ENCODE data around the gene PLIN3.
"Not testable (repeated sequence)": the region's sequence is repeated elsewhere in the genome, so short reads cannot be mapped to it uniquely, and the experiment has no call there.

Gene PLIN3

GRCh38 chr19:4904481-4904880 lies 37.0 kb upstream of the PLIN3 start:
- H3K27ac Mint-ChIP-seq, result no peak overlapping the region
- no peak for ATAC-seq
- H3K36me3 Mint-ChIP-seq, result peaks cover 6% of the 10 kb centered on the region
- peaks cover 18% of the 10 kb centered on the region for H3K4me1 Mint-ChIP-seq
- no peaks in the 10 kb centered on the region for H3K9me3 Mint-ChIP-seq
- no peak for DNase-seq (ENCODE audit: low spot score in 2 of 2)
- H3K4me3 Mint-ChIP-seq, result no peak overlapping the region

- peaks cover 6% of the 10 kb centered on the region for H3K36me3 Mint-ChIP-seq
- ATAC-seq (no peak), DNase-seq (ENCODE audit: low spot score in 2 of 2) (no peak)
- H3K4me3 Mint-ChIP-seq, result no peak within 1 kb of the TSS
- H3K27ac Mint-ChIP-seq, result peak within 1 kb of the TSS; percentile 43
- no peaks in the 10 kb centered on the region for H3K9me3 Mint-ChIP-seq
- peaks cover 7% of the 10 kb centered on the region for H3K4me1 Mint-ChIP-seq
Observed at GRCh38 chr19:4902796-4903195, 35.3 kb upstream of the PLIN3 start, which contains the start of gene ARRDC5. TSS of gene ARRDC5 (minus strand) at chr19:4902896. CDS start at chr19:4902825, 71 bp downstream.

DNA sequence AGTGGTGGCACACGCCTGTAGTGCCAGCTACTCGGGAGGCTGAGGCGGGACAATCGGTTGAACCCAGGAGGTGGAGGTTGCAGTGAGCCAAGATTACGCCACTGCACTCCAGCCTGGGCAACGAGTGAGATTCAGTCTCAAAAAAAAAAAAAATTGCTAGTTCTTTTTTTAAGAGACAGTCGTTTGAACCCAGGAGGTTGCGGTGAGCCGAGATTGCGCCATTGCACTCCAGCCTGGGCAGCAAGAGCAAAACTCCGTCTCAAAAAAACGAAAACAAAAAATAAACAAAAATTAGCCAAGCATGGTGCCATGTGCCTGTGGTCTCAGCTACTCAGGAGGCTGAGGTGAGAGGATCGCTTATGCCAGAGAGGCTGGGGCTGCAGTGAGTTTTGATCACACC lies 33.4 kb upstream of the PLIN3 start:
- H3K4me3 Mint-ChIP-seq; H3K36me3 Mint-ChIP-seq; H3K4me1 Mint-ChIP-seq; ATAC-seq; H3K9me3 Mint-ChIP-seq; DNase-seq (ENCODE audit: low spot score in 2 of 2); H3K27ac Mint-ChIP-seq: not testable (repeated sequence)

DNA sequence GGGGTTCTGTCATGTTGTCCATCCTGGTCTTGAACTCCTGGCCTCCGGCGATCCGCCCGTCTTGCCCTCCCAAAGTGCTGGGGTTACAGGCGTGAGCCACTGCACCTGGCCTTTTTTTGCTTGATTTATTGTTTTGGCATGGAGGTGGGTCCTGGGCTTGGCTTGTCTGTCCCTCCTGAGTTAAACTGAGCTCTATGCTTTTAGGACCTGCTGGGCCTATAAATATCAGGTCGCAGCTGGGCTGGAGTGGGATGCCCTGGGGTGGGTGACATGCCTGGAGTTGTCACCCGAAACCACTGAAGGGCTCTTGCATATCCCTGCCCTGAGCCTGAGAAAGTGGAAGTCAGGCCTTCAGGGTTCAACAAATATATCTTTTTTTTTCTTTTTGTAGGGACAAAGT lies 29.7 kb upstream of the PLIN3 start:
- H3K4me3 Mint-ChIP-seq, result no peak overlapping the region
- H3K36me3 Mint-ChIP-seq, result peaks cover 6% of the 10 kb centered on the region
- no peak for ATAC-seq
- H3K9me3 Mint-ChIP-seq, result no peaks in the 10 kb centered on the region
- H3K4me1 Mint-ChIP-seq, result no peaks in the 10 kb centered on the region
- DNase-seq (ENCODE audit: low spot score in 2 of 2), result no peak
- H3K27ac Mint-ChIP-seq, result no peak overlapping the region

GRCh38 chr19:4896372-4896771 lies 28.9 kb upstream of the PLIN3 start:
- DNase-seq (ENCODE audit: low spot score in 2 of 2), result no peak
- no peak overlapping the region for H3K4me3 Mint-ChIP-seq
- H3K36me3 Mint-ChIP-seq, result peaks cover 2% of the 10 kb centered on the region
- peak overlapping the region; percentile 63 for H3K27ac Mint-ChIP-seq
- H3K4me1 Mint-ChIP-seq, result no peaks in the 10 kb centered on the region
- no peaks in the 10 kb centered on the region for H3K9me3 Mint-ChIP-seq
- no peak for ATAC-seq

- H3K4me1 Mint-ChIP-seq; H3K36me3 Mint-ChIP-seq; DNase-seq (ENCODE audit: low spot score in 2 of 2); H3K27ac Mint-ChIP-seq; H3K9me3 Mint-ChIP-seq; ATAC-seq; H3K4me3 Mint-ChIP-seq: not testable (repeated sequence)
Observed at GRCh38 chr19:4892962-4893361, 25.5 kb upstream of the PLIN3 start.

GRCh38 chr19:4891066-4891465 lies 23.6 kb upstream of the PLIN3 start:
- no peaks in the 10 kb centered on the region for H3K9me3 Mint-ChIP-seq
- H3K36me3 Mint-ChIP-seq, result peaks cover 7% of the 10 kb centered on the region
- ATAC-seq (no peak), DNase-seq (ENCODE audit: low spot score in 2 of 2) (no peak)
- no peak overlapping the region for H3K27ac Mint-ChIP-seq
- no peak overlapping the region for H3K4me3 Mint-ChIP-seq
- no peaks in the 10 kb centered on the region for H3K4me1 Mint-ChIP-seq

- Mint-ChIP-seq H3K36me3 (peaks cover 7% of the 10 kb centered on the region), H3K4me1 (no peaks in the 10 kb centered on the region), H3K9me3 (no peaks in the 10 kb centered on the region), H3K27ac (no peak overlapping the region), H3K4me3 (no peak overlapping the region)
- ATAC-seq (no peak), DNase-seq (ENCODE audit: low spot score in 2 of 2) (no peak)
Observed at GRCh38 chr19:4889034-4889815, 21.8 kb upstream of the PLIN3 start.

- H3K27ac Mint-ChIP-seq; ATAC-seq; H3K9me3 Mint-ChIP-seq; DNase-seq (ENCODE audit: low spot score in 2 of 2); H3K4me1 Mint-ChIP-seq; H3K36me3 Mint-ChIP-seq; H3K4me3 Mint-ChIP-seq: not testable (repeated sequence)
Observed at GRCh38 chr19:4887803-4888202, 20.3 kb upstream of the PLIN3 start.

- H3K36me3 Mint-ChIP-seq; ATAC-seq; H3K4me1 Mint-ChIP-seq; DNase-seq (ENCODE audit: low spot score in 2 of 2); H3K27ac Mint-ChIP-seq; H3K4me3 Mint-ChIP-seq; H3K9me3 Mint-ChIP-seq: not testable (repeated sequence)
Observed at GRCh38 chr19:4884993-4885392, 17.5 kb upstream of the PLIN3 start.

DNA sequence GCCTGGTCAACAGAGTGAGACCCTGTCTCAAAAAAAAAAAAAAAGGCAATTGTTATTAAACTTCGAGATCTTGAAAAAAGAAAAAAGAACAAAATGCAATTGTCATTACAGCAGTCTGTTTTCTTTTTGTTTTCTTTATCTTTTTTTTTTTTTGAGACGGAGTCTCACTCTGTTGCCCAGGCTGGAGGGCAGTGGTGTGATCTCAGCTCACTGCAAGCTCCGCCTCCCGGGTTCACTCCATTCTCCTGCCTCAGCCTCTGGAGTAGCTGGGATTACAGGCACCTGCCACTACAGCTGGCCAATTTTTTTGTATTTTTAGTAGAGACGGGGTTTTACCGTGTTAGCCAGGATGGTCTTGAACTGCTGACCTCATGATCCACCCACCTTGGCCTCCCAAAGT lies 15.4 kb upstream of the PLIN3 start:
- H3K36me3 Mint-ChIP-seq; H3K27ac Mint-ChIP-seq; H3K4me3 Mint-ChIP-seq; H3K4me1 Mint-ChIP-seq; H3K9me3 Mint-ChIP-seq; ATAC-seq; DNase-seq (ENCODE audit: low spot score in 2 of 2): not testable (repeated sequence)

GRCh38 chr19:4879041-4879440 lies 11.6 kb upstream of the PLIN3 start:
- ATAC-seq (no peak), DNase-seq (ENCODE audit: low spot score in 2 of 2) (no peak)
- Mint-ChIP-seq H3K9me3 (no peaks in the 10 kb centered on the region), H3K4me1 (peaks cover 2% of the 10 kb centered on the region), H3K36me3 (no peaks in the 10 kb centered on the region), H3K27ac (no peak overlapping the region), H3K4me3 (no peak overlapping the region)

- H3K4me3 Mint-ChIP-seq, result no peak overlapping the region
- H3K27ac Mint-ChIP-seq, result no peak overlapping the region
- ATAC-seq (peak; percentile 19), DNase-seq (ENCODE audit: low spot score in 2 of 2) (no peak)
- no peaks in the 10 kb centered on the region for H3K36me3 Mint-ChIP-seq
- H3K9me3 Mint-ChIP-seq, result no peaks in the 10 kb centered on the region
- H3K4me1 Mint-ChIP-seq, result peaks cover 7% of the 10 kb centered on the region
Observed at GRCh38 chr19:4878491-4878968, 11.1 kb upstream of the PLIN3 start.

DNA sequence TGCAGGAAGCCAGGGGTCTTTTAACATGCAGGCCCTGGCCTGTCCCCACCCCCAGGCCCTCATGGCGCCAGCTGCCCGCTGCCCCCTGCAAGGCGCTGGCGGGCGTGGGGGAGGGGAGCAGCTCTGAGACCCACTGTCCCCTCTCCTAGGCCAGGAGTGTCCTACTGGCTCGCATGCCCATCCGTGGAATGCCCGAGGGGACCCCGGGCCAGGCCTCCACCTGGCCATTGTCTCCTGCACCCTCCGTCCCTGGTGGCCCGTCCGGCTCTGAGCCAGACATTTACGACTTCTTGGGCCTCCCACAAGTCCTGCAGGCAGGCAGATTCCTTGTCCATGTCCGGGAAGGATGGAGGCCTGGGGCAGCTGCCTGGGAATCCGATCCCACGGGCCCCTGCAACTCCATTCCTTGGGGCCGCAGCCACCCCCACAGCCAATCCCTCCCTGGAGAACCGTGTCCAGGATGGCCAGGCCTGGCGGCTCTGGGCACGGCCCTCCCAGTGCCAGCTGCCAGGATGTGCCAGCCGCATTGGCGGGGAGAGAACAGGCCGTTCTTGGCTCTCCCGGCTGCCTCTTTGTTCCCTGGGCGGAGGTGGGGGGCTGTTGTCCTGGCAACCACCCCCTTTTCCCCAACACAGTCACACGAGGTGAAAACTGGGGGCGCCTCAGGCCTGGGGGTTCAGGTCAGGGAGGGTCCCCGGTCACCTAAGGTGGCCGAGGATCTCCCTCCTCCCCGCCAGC lies 10.5 kb upstream of the PLIN3 start:
- H3K9me3 Mint-ChIP-seq, result no peaks in the 10 kb centered on the region
- ATAC-seq (no peak), DNase-seq (ENCODE audit: low spot score in 2 of 2) (no peak)
- H3K36me3 Mint-ChIP-seq, result no peaks in the 10 kb centered on the region
- peaks cover 7% of the 10 kb centered on the region for H3K4me1 Mint-ChIP-seq
- H3K4me3 Mint-ChIP-seq, result no peak overlapping the region
- H3K27ac Mint-ChIP-seq, result no peak overlapping the region

- Mint-ChIP-seq H3K4me3 (no peak overlapping the region), H3K9me3 (no peaks in the 10 kb centered on the region), H3K36me3 (no peaks in the 10 kb centered on the region), H3K4me1 (peaks cover 28% of the 10 kb centered on the region), H3K27ac (no peak overlapping the region)
- DNase-seq (ENCODE audit: low spot score in 2 of 2), result no peak
- no peak for ATAC-seq
Observed at GRCh38 chr19:4873930-4874329, 6.5 kb upstream of the PLIN3 start.

DNA sequence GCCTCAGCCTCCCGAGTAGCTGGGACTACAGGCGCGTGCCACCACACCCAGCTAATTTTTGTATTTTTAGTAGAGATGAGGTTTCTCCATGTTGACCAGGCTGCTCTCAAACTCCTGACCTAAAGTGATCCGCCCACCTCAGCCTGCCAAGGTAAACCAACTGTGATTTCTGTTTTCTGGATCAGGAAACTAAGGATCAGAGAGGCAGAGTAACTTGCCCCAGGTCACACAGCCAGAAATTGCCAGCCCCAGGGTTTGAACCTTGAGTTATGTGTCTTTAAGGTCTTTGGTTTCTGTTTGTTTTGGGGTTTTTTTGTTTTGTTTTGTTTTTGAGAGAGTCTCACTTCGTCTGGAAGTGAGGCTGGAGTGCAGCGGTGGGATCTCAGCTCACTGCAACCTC lies 4.2 kb upstream of the PLIN3 start:
- Mint-ChIP-seq H3K36me3 (no peaks in the 10 kb centered on the region), H3K27ac (no peak overlapping the region), H3K4me1 (peaks cover 40% of the 10 kb centered on the region), H3K9me3 (no peaks in the 10 kb centered on the region), H3K4me3 (no peak overlapping the region)
- ATAC-seq (no peak), DNase-seq (ENCODE audit: low spot score in 2 of 2) (no peak)

Data from stimulated activated effector memory CD8-positive, alpha-beta T cell treated with anti-CD3 and anti-CD28 coated beads, Interleukin-12 subunit alpha, Interleukin-12 subunit beta, amount 100 ng/mL, for 72 hours (primary cell).